OCI-LY1 (cell line): ENCODE measurements around the gene BCKDHB.

Experiments used
- H2AFZ ChIP-seq: fragments of 200-600 bp; sonication (generic), shearing (Covaris generic); 2 replicates; pipeline ENCODE4 v1.6.0; 2014; ENCODE audit warnings: antibody characterized with exemption, mild to moderate bottlenecking, low read length
- H3F3A ChIP-seq: fragments of 200-600 bp; sonication (generic), shearing (Covaris generic); 2 replicates; pipeline ENCODE4 v1.6.0; 2014; ENCODE audit warnings: mild to moderate bottlenecking, antibody characterized with exemption, low read length, moderate library complexity; ENCODE audit not compliant: insufficient read depth
- H3K27ac ChIP-seq: fragments of 200-600 bp; sonication (generic); 2 replicates; pipeline ENCODE4 v1.5.1; 2014; ENCODE audit warnings: low read length, mixed run types, mild to moderate bottlenecking, low read depth; ENCODE audit not compliant: poor library complexity, severe bottlenecking
- H3K27me3 ChIP-seq: fragments of 200-600 bp; sonication (generic); 2 replicates; pipeline ENCODE4 v1.6.0; 2014; ENCODE audit warnings: antibody characterized with exemption, mild to moderate bottlenecking, low read length, moderate library complexity; ENCODE audit not compliant: insufficient read depth
- H3K36me3 ChIP-seq: fragments of 200-600 bp; sonication (generic); 2 replicates; pipeline ENCODE4 v1.6.1; 2014; ENCODE audit warnings: mild to moderate bottlenecking, antibody characterized with exemption, low read length, moderate library complexity, mixed read lengths; ENCODE audit not compliant: insufficient read depth
- H3K4me1 ChIP-seq: fragments of 200-600 bp; sonication (generic); 2 replicates; pipeline ENCODE4 v1.5.1; 2014; ENCODE audit warnings: mild to moderate bottlenecking, low read length, moderate library complexity; ENCODE audit not compliant: insufficient read depth, severe bottlenecking
- H3K4me2 ChIP-seq: fragments of 200-600 bp; sonication (generic), shearing (Covaris generic); 2 replicates; pipeline ENCODE4 v1.6.1; 2014; ENCODE audit warnings: low read length
- H3K4me3 ChIP-seq: fragments of 200-600 bp; sonication (generic); 2 replicates; pipeline ENCODE4 v1.5.1; 2014; ENCODE audit warnings: low read length, low read depth, mild to moderate bottlenecking, mixed read lengths; ENCODE audit not compliant: poor library complexity, severe bottlenecking
- H3K79me2 ChIP-seq: fragments of 200-600 bp; shearing (Covaris generic); 2 replicates; pipeline ENCODE4 v1.6.1; 2016; ENCODE audit warnings: mixed run types, low read length, mixed read lengths; ENCODE audit not compliant: insufficient read depth
- H3K9ac ChIP-seq: fragments of 200-600 bp; sonication (generic), shearing (Covaris generic); 2 replicates; pipeline ENCODE4 v1.6.1; 2014; ENCODE audit warnings: mild to moderate bottlenecking, low read length, mixed read lengths
- H3K9me2 ChIP-seq: fragments of 200-600 bp; sonication (generic), shearing (Covaris generic); 2 replicates; pipeline ENCODE4 v1.6.1; 2014; ENCODE audit warnings: low read depth, mild to moderate bottlenecking, low read length, mixed read lengths
- H3K9me3 ChIP-seq: fragments of 200-600 bp; shearing (Covaris generic); 2 replicates; pipeline ENCODE4 v1.6.1; 2014; ENCODE audit warnings: low read length, mixed read lengths
- H4K20me1 ChIP-seq: fragments of 200-600 bp; sonication (generic), shearing (Covaris generic); 2 replicates; pipeline ENCODE4 v1.6.0; 2016; ENCODE audit warnings: mild to moderate bottlenecking, low read length; ENCODE audit not compliant: insufficient read depth
- CTCF ChIP-seq: fragments of 200-600 bp; sonication (generic), shearing (Covaris generic); IDR thresholded peaks from 2 replicates; pipeline ENCODE4 v1.5.1; 2017; ENCODE audit warnings: mild to moderate bottlenecking, antibody characterized with exemption, low read length, moderate library complexity, mixed read lengths
- EZH2 ChIP-seq: fragments of 200-600 bp; sonication (generic), shearing (Covaris generic); IDR thresholded peaks from 2 replicates; pipeline ENCODE4 v1.8.0; 2017; ENCODE audit warnings: borderline replicate concordance, mixed run types, mild to moderate bottlenecking, antibody characterized with exemption, low read length, moderate library complexity, mixed read lengths

The BCKDHB gene

GRCh38 chr6:80226699-80227098 is 120.2 kb downstream of the BCKDHB start:
- Histone ChIP-seq H3K9me3 (no peaks in the 10 kb centered on the region), H3K4me3 (no peak overlapping the region), H2AFZ (no peak overlapping the region), H3K9ac (no peak overlapping the region), H3K27ac (no peak overlapping the region), H3K4me2 (no peak overlapping the region), H3K9me2 (no peaks in the 10 kb centered on the region), H3F3A (no peaks in the 10 kb centered on the region), H3K4me1 (no peaks in the 10 kb centered on the region), H3K27me3 (no peaks in the 10 kb centered on the region), H3K36me3 (no peaks in the 10 kb centered on the region), H4K20me1 (no peaks in the 10 kb centered on the region), H3K79me2 (no peaks in the 10 kb centered on the region)
- TF ChIP-seq EZH2 (no peak), CTCF (no peak)

- no peak overlapping the region for H3K9ac ChIP-seq
- no peaks in the 10 kb centered on the region for H3K27me3 ChIP-seq
- no peaks in the 10 kb centered on the region for H3F3A ChIP-seq
- H3K36me3 ChIP-seq = no peaks in the 10 kb centered on the region
- no peak overlapping the region for H3K4me3 ChIP-seq
- no peaks in the 10 kb centered on the region for H3K9me2 ChIP-seq
- no peaks in the 10 kb centered on the region for H3K4me1 ChIP-seq
- no peak overlapping the region for H3K4me2 ChIP-seq
- no peaks in the 10 kb centered on the region for H3K79me2 ChIP-seq
- H2AFZ ChIP-seq = no peak overlapping the region
- no peaks in the 10 kb centered on the region for H3K9me3 ChIP-seq
- no peaks in the 10 kb centered on the region for H4K20me1 ChIP-seq
- no peak overlapping the region for H3K27ac ChIP-seq
- TF ChIP-seq CTCF (no peak), EZH2 (no peak)
Measured at GRCh38 chr6:80227545-80228105, 121.2 kb downstream of the BCKDHB start.

GRCh38 chr6:80233262-80233661 is 126.8 kb downstream of the BCKDHB start:
- no peaks in the 10 kb centered on the region for H3K4me1 ChIP-seq
- no peak overlapping the region for H3K4me2 ChIP-seq
- H3K4me3 ChIP-seq = no peak overlapping the region
- no peak for TF ChIP-seq CTCF
- no peak overlapping the region for H3K27ac ChIP-seq
- no peaks in the 10 kb centered on the region for H3K27me3 ChIP-seq
- no peaks in the 10 kb centered on the region for H4K20me1 ChIP-seq
- H3K79me2 ChIP-seq = no peaks in the 10 kb centered on the region
- no peaks in the 10 kb centered on the region for H3F3A ChIP-seq
- no peaks in the 10 kb centered on the region for H3K36me3 ChIP-seq
- no peak overlapping the region for H3K9ac ChIP-seq
- H3K9me3 ChIP-seq = no peaks in the 10 kb centered on the region
- H3K9me2 ChIP-seq = no peaks in the 10 kb centered on the region
- H2AFZ ChIP-seq = no peak overlapping the region
